ENCODE measurements around the gene KLF16. TPM values are rescaled to one million over a fixed set of nuclear protein-coding genes. Genes with fewer than 3 reads are reported as not detected.

KLF16 gene
- 21.3 and 23.1 TPM in 2 replicates for total RNA-seq

GRCh38 chr19:1863328-1863637 is at the start of gene KLF16:
Gene KLF16, minus strand, starts transcription at chr19:1863579. Its CDS starts 82 bp downstream, at chr19:1863497.
- intact Hi-C loops (cut with micrococcal nuclease) = loop anchor here (1.0 kb wide), 1 partner anchor 42 kb away; the partner anchor contains the start of genes ADAT3 and SCAMP4

- intact Hi-C loops (cut with micrococcal nuclease) = no loop called here
Observed at GRCh38 chr19:1912760-1913505, 49.6 kb upstream of the KLF16 start.

- intact Hi-C loops (cut with micrococcal nuclease) = no loop called here
Observed at GRCh38 chr19:1911995-1912394, 48.6 kb upstream of the KLF16 start.

- intact Hi-C loops (cut with micrococcal nuclease) = no loop called here
Observed at GRCh38 chr19:1911098-1911497, 47.7 kb upstream of the KLF16 start.

- intact Hi-C loops (cut with micrococcal nuclease) = no loop called here
Observed at GRCh38 chr19:1910177-1910576, 46.8 kb upstream of the KLF16 start.

- intact Hi-C loops (cut with micrococcal nuclease) = loop anchor here (10.0 kb wide), 1 partner anchor 245 kb away; the partner anchor contains the start of gene AP3D1
Observed at GRCh38 chr19:1909761-1910080, 46.3 kb upstream of the KLF16 start.

GRCh38 chr19:1908364-1908678 is 44.9 kb upstream of the KLF16 start:
- intact Hi-C loops (cut with micrococcal nuclease) = loop anchor here (10.0 kb wide), 1 partner anchor 246 kb away; the partner anchor contains the start of gene AP3D1

GRCh38 chr19:1907563-1908363 is 44.4 kb upstream of the KLF16 start:
- intact Hi-C loops (cut with micrococcal nuclease) = loop anchor here (10.0 kb wide), 1 partner anchor 247 kb away; the partner anchor contains the start of gene AP3D1

GRCh38 chr19:1906985-1907562 is 43.7 kb upstream of the KLF16 start:
- intact Hi-C loops (cut with micrococcal nuclease) = loop anchor here (10.0 kb wide), 1 partner anchor 248 kb away; the partner anchor contains the start of gene AP3D1

- intact Hi-C loops (cut with micrococcal nuclease) = loop anchor here (1.0 to 10.0 kb wide), 4 partner anchors 21 to 249 kb away; partner anchors contain the start of genes ABHD17A, AP3D1 and KLF16
Observed at GRCh38 chr19:1905863-1906375, 42.5 kb upstream of the KLF16 start.

GRCh38 chr19:1905110-1905862 is 41.9 kb upstream of the KLF16 start, which contains the start of the genes ADAT3 and SCAMP4:
Gene ADAT3, plus strand, starts transcription at chr19:1905399. Its CDS starts 6,649 bp downstream, at chr19:1912048.
Gene SCAMP4, plus strand, starts transcription at chr19:1905399. Its CDS starts 9,621 bp downstream, at chr19:1915020.
- intact Hi-C loops (cut with micrococcal nuclease) = loop anchor here (1.0 to 10.0 kb wide), 4 partner anchors 20 to 250 kb away; partner anchors contain the start of genes ABHD17A, AP3D1 and KLF16

- intact Hi-C loops (cut with micrococcal nuclease) = loop anchor here (1.0 to 10.0 kb wide), 4 partner anchors 19 to 250 kb away; partner anchors contain the start of genes ABHD17A, AP3D1 and KLF16
Observed at GRCh38 chr19:1904860-1905109, 41.4 kb upstream of the KLF16 start.

- intact Hi-C loops (cut with micrococcal nuclease) = loop anchor here (10.0 kb wide), 1 partner anchor 252 kb away; the partner anchor contains the start of gene AP3D1
Observed at GRCh38 chr19:1902923-1903322, 39.5 kb upstream of the KLF16 start.

- intact Hi-C loops (cut with micrococcal nuclease) = loop anchor here (10.0 kb wide), 1 partner anchor 253 kb away; the partner anchor contains the start of gene AP3D1
Observed at GRCh38 chr19:1901940-1902404, 38.6 kb upstream of the KLF16 start.

- intact Hi-C loops (cut with micrococcal nuclease) = no loop called here
Observed at GRCh38 chr19:1896508-1896907, 33.1 kb upstream of the KLF16 start.

GRCh38 chr19:1893791-1894190 is 30.4 kb upstream of the KLF16 start:
- intact Hi-C loops (cut with micrococcal nuclease) = no loop called here

- intact Hi-C loops (cut with micrococcal nuclease) = loop anchor here (10.0 kb wide), 1 partner anchor 205 kb away; the partner anchor contains the start of genes IZUMO4 and MOB3A
Observed at GRCh38 chr19:1889907-1890306, 26.5 kb upstream of the KLF16 start.

GRCh38 chr19:1888385-1888784 is 25.0 kb upstream of the KLF16 start:
- intact Hi-C loops (cut with micrococcal nuclease) = loop anchor here (10.0 kb wide), 1 partner anchor 206 kb away; the partner anchor contains the start of genes IZUMO4 and MOB3A

- intact Hi-C loops (cut with micrococcal nuclease) = loop anchor here (10.0 kb wide), 1 partner anchor 208 kb away; the partner anchor contains the start of genes IZUMO4 and MOB3A
Observed at GRCh38 chr19:1886360-1886759, 23.0 kb upstream of the KLF16 start.
